Adrenal gland (tissue), 5 donors: ENCODE data around the gene YTHDC2.

Experiments used
- CTCF ChIP-seq, 6 experiments: fragments of 450-650 bp in 4 of 6; fragments of 200-600 bp in 2 of 6; sonication (generic) in 1 of 6; IDR thresholded peaks; 1 replicate in 5 of 6; 2 replicates in 1 of 6; pipeline versions ENCODE4 v1.5.1 to v1.8.0; 2016 to 2021; ENCODE audit warnings: antibody characterized with exemption in 6 of 6, mild to moderate bottlenecking in 2 of 6, moderate library complexity in 1 of 6
- POLR2A ChIP-seq, 2 donors: fragments of 450-650 bp; IDR thresholded peaks; one replicate each; pipeline ENCODE4 v1.6.1; 2017; ENCODE audit warnings: antibody characterized with exemption in 2 of 2, mild to moderate bottlenecking in 2 of 2, moderate library complexity in 1 of 2
- donor health status: DM: no; HTN: no; CAD: no.

DNA sequence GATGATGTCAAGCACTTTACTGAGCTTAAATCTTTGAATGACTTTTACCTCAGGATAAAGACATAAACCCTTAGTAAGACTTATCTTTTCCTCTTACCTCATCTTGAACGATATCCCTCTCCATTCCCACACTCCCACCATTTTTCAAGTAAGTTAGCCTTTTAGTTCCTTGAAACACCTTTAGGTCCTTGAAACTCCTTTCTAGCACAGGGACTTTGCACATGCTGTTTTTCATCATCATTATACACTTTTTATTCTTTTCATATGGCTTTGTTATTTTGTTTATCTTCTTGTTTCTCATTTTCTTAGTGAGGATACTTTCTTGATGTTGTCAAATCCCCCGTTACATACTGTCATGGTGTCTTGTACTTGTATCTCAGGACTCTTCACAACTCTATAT lies 24.8 kb downstream of the YTHDC2 start:
- no peak for TF ChIP-seq POLR2A (IDR thresholded peaks at IDR 0.05)
- no peak for TF ChIP-seq CTCF (IDR thresholded peaks at IDR 0.05)
